GM18517 (cell line): Measurements from ENCODE around the gene IL13RA1.
"Not testable (repeated sequence)": the region's sequence is repeated elsewhere in the genome, so short reads cannot be mapped to it uniquely, and the experiment has no call there.

Experiments used
- ATAC-seq: cut with Tn5 transposase; IDR thresholded peaks from one replicate; pipeline ENCODE4 v1.9.1; 2021; ENCODE audit warnings: mild to moderate bottlenecking, moderate library complexity; ENCODE audit not compliant: unreplicated experiment

IL13RA1 gene

DNA sequence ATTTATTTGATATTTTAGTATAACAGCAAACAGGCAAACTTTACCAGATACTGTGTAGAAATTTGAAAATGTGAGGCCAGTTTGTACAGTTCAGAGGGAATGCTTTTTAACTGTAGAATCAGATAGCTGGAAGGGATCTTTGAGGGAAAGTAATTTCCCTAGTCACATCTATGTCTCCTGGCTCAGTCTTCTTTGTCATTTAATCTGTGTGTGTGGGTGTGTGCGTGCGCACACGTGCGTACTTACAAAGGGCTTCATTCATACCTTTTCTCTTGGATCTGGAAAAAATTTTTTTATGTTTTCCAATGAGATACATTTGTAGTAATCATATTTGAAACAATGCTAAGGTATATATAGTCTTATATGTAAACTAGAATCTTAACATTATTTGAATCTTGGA, 44.6 kb downstream of the IL13RA1 start:
- no peak for ATAC-seq

DNA sequence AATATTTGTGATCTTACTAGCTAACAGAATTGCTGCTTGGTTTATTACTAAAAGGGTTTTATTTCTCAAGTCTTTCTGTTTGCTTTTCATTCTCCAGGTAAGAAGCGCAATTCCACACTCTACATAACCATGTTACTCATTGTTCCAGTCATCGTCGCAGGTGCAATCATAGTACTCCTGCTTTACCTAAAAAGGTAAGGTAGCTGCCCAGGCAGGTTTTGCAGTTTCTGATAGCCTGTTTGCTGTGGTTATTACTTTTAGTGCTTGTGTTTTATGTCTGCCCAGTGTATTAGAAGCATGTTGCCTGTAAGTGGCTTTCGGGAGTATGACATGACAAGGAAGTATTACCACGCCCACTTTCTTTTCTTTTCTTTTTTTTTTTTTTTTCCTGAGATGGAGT, 46.4 kb downstream of the IL13RA1 start:
- ATAC-seq, result no peak

DNA sequence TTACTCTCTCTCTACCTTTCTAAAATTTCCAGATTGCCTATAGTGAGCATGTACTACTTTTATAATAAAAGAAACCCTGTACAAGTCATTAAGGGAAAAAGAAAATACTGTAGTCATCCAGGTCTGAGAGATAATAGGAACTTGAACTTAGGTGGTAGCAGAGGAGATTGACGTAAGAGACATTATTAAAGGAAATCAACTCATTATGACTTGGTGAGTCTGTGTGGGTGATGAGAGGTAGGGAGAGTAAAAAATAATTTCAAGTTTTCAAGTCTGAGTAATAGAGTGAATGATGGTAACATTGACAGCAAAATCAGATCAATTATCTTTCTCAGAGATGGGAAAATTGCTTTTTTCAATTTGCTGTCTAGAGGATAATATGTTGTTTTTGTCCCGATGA, 52.2 kb downstream of the IL13RA1 start:
- no peak for ATAC-seq

DNA sequence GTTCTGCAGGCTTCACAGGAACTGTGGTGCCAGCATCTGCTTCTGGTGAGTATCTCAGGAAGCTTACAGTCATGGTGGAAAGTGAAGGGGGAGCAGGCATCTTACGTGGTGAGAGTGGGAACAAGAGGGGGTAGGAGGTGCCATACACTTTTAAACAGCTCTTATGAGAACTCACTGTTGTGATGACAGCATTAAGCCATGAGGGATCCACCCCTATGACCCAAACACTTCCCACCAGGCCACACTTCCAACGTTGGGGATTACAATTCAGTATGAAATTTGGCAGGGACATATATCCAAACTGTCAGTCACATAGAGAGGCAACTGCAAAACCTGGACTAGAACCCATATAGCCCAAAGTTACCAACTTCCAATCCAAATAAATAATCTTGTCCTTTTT, 53.1 kb downstream of the IL13RA1 start:
- ATAC-seq, result no peak

DNA sequence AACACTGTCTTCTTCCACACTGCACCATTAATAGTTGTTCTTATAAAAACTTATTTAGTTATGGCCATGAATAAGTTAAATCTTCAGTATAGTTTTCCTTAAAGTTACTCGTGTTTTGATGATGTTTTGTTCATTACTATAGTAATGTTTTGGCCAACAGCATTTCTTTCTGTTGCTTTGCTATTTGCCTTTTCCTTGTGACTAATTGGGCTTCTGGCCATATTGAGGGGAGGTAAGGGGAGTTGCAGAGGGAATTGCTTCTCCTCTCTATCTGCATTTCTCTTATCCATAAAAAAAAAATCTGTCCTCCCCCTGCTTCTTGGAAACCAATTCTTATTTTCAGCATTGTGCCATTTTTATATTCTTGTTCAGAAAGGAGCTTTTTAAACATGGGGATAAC, 53.5 kb downstream of the IL13RA1 start:
- ATAC-seq, result no peak

DNA sequence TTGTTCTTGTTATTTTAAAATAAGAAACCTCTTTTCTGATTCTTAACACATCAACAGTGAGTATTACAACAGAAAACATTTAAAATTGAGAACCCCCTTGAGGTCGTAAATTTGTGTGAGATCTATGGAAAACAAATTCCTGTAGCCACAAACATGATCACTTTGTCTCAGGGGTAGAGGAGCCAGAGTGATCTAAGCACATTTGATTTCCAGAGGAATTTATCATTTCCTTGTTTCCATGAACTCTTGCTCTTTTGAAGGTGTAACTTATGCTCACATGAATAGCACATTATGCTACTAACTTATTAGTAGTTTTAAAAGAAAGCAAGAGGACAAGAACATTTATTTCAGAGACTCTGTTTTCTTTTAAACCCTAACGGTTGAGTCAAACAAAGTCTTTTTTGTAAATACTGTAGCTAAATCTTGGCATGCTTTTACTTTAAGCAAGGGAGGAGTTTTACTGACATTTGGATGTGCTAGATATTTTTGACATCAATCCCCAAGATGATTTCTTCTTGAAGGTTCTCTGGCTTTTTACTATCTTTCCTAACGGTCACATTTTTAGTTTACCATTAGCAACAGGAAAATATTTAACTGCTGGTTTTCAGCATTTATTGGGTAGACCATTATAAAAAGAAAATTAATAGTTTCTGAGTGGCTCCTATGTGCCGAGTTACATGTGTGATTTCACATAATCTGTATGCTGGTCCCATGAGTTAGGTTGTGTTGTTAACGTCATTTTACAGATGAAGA, 68.3 kb downstream of the IL13RA1 start:
- ATAC-seq, result no peak

DNA sequence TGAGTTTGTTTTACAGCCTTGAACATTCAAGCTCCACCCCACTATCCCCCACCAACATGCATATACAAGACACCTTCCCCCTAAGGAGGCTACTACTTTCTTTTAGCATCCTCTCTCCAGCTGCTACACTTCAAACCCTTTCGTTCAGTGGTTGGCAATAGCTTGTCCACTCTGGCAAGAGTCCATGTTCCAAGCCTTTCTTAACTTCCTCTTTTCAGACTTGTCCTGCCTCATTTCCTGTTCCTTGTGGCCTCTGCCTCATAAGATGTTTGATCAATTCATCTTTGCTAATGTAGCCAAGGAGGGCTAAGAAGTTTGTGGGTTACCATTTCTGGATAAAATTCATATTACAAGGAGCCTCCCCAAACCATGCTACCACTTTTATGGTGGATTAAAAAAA, 75.5 kb downstream of the IL13RA1 start:
- no peak for ATAC-seq

DNA sequence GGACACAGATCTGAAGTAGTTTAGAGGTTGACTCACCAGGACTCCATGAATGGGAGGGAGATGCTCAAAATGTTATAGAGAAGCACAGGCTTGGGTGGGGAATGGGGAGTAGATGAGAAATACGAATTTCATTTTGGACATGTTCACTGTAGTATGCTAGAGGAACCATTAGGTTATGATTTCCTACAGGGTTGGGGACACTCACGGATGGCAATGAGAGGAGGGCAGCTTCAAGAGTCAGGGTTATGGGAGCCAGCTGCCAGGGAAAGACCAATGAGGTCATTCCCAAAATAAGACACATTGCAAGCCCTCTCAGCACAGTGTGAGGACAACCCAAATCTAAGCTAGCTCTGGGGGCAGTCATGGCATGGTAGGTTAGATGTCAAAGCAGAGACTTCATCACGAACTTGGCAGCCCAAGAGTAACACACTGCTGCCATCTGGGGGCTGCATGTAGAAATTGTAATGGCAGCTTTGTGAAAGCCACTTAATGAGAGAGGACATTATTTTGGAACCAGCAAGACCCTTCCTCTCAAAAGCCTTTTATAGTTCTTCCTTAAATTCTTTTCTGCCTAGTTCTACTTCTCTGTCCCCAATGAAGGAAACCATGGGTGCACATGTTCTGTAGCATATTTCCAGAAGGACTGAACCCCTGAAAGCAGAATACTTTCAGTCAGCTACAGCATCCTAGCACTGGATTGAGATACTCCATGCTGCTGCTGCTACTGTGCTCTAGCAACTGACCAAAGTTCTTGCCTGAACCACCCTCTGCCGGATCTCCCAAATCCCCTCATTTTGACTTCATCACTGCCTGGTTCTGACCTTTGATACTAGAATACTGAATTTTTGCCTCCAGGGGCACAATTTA, 80.0 kb downstream of the IL13RA1 start:
- ATAC-seq, result no peak

DNA sequence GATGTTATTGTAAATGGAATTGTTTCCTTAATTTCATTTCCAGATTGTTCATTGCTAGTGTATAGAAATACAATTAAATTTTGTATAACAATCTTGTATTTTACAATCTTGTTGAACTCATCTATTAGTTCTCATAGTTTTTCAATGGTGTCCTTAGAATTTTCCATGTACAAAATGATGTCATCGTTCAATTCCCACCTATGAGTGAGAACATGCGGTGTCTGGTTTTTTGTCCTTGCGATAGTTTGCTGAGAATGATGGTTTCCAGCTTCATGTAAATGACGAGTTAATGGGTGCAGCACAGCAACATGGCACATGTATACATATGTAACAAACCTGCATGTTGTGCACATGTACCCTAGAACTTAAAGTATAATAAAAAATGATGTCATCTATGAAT, 89.9 kb downstream of the IL13RA1 start:
- ATAC-seq, result not testable (repeated sequence)

DNA sequence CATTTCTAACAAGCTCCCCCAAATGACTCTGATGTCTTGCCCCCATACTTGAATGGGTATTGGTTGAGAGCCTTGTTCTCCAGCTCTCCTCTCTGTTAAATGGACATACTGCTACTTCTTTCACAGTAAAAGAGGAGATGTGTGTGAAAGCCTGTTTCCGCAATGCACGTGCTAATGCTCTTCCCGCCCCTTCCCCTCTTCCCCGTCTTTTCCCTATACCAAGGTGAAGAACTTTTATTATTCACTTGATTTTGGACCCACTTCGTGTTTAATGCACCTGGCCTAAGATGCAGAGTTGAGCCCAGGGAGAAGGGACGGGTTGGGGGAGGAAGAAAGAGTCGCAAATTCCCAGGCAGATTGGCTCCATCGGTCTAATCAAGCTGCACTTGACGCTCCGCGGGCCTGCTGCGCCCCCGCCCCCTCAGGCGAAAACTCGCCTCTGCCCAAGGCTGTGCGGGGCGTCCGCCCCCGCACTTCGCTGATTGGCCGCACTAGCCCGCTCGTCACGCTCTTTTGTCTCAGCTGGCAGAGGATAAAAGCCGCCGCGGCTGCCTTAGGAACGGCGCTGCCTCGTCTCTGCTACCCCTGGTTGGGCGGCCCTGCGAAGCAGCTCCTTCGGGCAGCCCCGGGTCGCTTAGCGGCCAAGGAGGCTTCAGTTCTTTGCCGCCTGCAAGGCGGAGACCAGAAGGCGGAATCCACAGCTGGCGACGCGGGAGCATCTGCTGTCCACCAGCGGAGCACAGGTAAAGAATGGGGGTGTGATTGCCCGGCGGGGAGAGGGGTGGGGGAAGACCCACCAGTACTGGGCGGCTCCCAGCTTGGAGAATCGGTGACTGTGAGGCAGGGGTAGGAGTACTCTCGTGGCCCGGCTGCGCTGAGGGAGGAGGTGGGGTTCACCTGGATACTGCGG, 96.1 kb downstream of the IL13RA1 start, which contains the start of gene ZCCHC12:
ZCCHC12 (plus strand) TSS at position 562 of the 910 bp plus-strand sequence. CDS start 1,421 bp downstream, outside the sequence.
- ATAC-seq, result no peak

DNA sequence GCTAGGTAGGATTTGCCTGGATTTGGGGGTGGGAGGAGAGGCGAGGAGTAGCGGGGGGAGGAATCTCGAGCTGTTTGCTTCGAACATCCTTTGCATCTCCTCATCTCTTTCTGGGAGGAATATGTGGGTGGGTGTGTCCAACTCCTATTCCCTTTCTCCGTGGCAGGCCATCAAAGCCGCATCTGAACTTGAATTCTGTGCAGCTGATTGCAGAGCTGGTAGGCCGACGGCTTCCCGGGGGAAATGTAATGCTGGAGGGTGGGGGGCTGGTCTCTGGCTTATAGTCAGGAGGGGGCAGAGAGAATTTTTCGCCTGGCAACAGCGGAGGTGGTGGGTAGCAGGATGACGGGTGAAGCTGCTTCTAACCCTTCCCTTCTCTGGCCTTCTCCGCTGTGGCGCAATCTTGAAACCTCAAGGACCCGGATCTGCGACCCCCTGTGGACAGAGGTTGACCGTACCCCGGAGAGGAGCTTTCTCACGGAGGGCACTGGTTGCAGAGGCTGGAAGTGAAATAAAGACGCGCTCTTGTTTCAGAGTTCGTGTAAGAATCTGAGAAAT, 96.8 kb downstream of the IL13RA1 start:
- no peak for ATAC-seq

DNA sequence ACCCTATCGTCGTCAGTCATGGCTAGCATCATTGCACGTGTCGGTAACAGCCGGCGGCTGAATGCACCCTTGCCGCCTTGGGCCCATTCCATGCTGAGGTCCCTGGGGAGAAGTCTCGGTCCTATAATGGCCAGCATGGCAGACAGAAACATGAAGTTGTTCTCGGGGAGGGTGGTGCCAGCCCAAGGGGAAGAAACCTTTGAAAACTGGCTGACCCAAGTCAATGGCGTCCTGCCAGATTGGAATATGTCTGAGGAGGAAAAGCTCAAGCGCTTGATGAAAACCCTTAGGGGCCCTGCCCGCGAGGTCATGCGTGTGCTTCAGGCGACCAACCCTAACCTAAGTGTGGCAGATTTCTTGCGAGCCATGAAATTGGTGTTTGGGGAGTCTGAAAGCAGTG, 97.8 kb downstream of the IL13RA1 start:
- ATAC-seq, result no peak

DNA sequence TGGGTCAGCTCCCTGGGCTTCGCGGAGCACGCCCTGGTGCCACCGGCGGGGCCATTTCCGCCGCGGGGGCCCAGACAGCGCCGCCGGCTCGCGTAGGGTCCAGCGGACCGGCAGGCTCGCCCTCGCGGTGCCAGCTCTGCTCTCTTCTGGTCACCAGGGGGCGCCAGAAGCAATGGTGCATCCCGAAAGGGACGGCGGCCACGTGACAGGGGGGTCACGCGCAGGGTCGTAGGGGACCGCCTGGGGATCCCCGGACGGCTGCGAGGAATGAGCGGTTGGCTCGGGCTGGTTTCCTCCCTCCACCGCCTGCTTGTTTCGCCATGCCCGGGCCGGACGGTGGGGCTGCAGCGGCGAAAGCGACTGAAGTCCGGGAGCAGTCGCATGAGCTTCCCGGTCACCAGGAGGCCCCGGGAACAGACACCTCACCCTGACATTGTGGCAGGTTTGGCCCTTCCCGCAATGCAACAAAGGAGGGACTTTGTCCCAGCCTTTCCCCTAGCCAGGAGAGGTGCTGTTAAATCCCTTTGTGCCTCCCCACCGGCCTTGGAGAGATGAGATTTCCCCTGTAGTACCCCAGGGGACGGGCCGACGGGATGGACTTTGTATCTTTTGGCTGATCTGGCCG, 112.0 kb downstream of the IL13RA1 start:
- ATAC-seq, result peak; percentile 61
